SKM-1 treated with dmso at 0.1 percent for 144 hours (cell line): ENCODE measurements around the gene AGAP1.

Source experiments
- DNase-seq: peaks from one replicate; lab custom pipeline; 2025; ENCODE audit not compliant: unreplicated experiment; lab: John Stamatoyannopoulos, UW

AGAP1 gene

GRCh38 chr2:235659767-235660322 lies 166.0 kb downstream of the AGAP1 start:
- no peak for DNase-seq

- no peak for DNase-seq
These were observed 166.7 kb downstream of the AGAP1 start for GRCh38 chr2:235660484-235661082.

- DNase-seq = no peak
These were observed 167.5 kb downstream of the AGAP1 start for GRCh38 chr2:235661167-235661937.

GRCh38 chr2:235661952-235662351 lies 168.1 kb downstream of the AGAP1 start:
- DNase-seq = no peak

GRCh38 chr2:235663875-235664274 lies 170.0 kb downstream of the AGAP1 start:
- no peak for DNase-seq

- DNase-seq = no peak
These were observed 171.9 kb downstream of the AGAP1 start for GRCh38 chr2:235665661-235666212.

GRCh38 chr2:235666213-235666781 lies 172.5 kb downstream of the AGAP1 start:
- DNase-seq = peak; percentile 20

- no peak for DNase-seq
These were observed 174.9 kb downstream of the AGAP1 start for GRCh38 chr2:235668782-235669181.

- peak; percentile 27 for DNase-seq
These were observed 175.5 kb downstream of the AGAP1 start for GRCh38 chr2:235669269-235669831.

- no peak for DNase-seq
These were observed 176.4 kb downstream of the AGAP1 start for GRCh38 chr2:235669983-235670962.

- no peak for DNase-seq
These were observed 177.3 kb downstream of the AGAP1 start for GRCh38 chr2:235670974-235671787.

GRCh38 chr2:235672720-235673119 lies 178.9 kb downstream of the AGAP1 start:
- DNase-seq = no peak

- DNase-seq = no peak
These were observed 180.3 kb downstream of the AGAP1 start for GRCh38 chr2:235674146-235674545.

- no peak for DNase-seq
These were observed 181.0 kb downstream of the AGAP1 start for GRCh38 chr2:235674812-235675211.

GRCh38 chr2:235675678-235676535 lies 182.1 kb downstream of the AGAP1 start:
- no peak for DNase-seq

- DNase-seq = no peak
These were observed 182.6 kb downstream of the AGAP1 start for GRCh38 chr2:235676536-235676799.

GRCh38 chr2:235677276-235677788 lies 183.5 kb downstream of the AGAP1 start:
- DNase-seq = no peak

GRCh38 chr2:235677937-235678336 lies 184.1 kb downstream of the AGAP1 start:
- no peak for DNase-seq
